SJCRH30 (cell line): ENCODE results near the gene P4HB. TPM values are rescaled to one million over a fixed set of nuclear protein-coding genes. Genes with fewer than 3 reads are reported as not detected.

Experiments
- DNase-seq, 2 experiments: peaks; one replicate each; pipeline ENCODE4 v3.0.0-alpha.2; 2015 to 2020
- H3K27ac ChIP-seq: fragments of 250-450 bp; sonication (Bioruptor Pico); 2 replicates; pipeline ENCODE4 v1.5.1; 2020; ENCODE audit warnings: mild to moderate bottlenecking, moderate library complexity
- H3K27me3 ChIP-seq: fragments of 250-450 bp; sonication (Bioruptor Pico); 2 replicates; pipeline ENCODE4 v1.5.1; 2020; ENCODE audit warnings: mild to moderate bottlenecking, moderate library complexity
- H3K36me3 ChIP-seq: fragments of 250-450 bp; sonication (Bioruptor Pico); 2 replicates; pipeline ENCODE4 v1.5.1; 2020; ENCODE audit warnings: mild to moderate bottlenecking, moderate library complexity
- H3K4me1 ChIP-seq: fragments of 250-450 bp; sonication (Bioruptor Pico); 2 replicates; pipeline ENCODE4 v1.5.1; 2020; ENCODE audit warnings: mild to moderate bottlenecking, moderate library complexity
- H3K4me3 ChIP-seq: fragments of 250-450 bp; sonication (Bioruptor Pico); 2 replicates; pipeline ENCODE4 v1.5.1; 2020; ENCODE audit warnings: mild to moderate bottlenecking, moderate library complexity
- H3K9me3 ChIP-seq: fragments of 250-450 bp; sonication (Bioruptor Pico); replicated peaks from 2 replicates; pipeline ENCODE4 v1.5.1; 2020; ENCODE audit warnings: mild to moderate bottlenecking, moderate library complexity
- total RNA-seq: library from RNA; depleted of rRNA; stranded (reverse); fragments of >200 nt; shearing (Covaris generic); gene quantifications from 2 replicates; pipeline ENCODE4 v1.2.3, GENCODE V29; 2014

Gene P4HB
- total RNA-seq, 1 experiment from 2014 or later: 620 TPM

- peaks cover 6% of the 10 kb centered on the region; the same call in 1 of the 2 replicates for H3K4me1 ChIP-seq
- no peak for DNase-seq
- H3K36me3 ChIP-seq: no peaks in the 10 kb centered on the region
- no peak overlapping the region for H3K27ac ChIP-seq
- H3K9me3 ChIP-seq: no peaks in the 10 kb centered on the region; the same call in 1 of the 2 replicates
- H3K4me3 ChIP-seq: no peak overlapping the region
- peaks cover 82% of the 10 kb centered on the region for H3K27me3 ChIP-seq
These were observed 50.8 kb downstream of the P4HB start for GRCh38 chr17:81809556-81809998.

- H3K4me1 ChIP-seq: peaks cover 6% of the 10 kb centered on the region; the same call in 1 of the 2 replicates
- H3K4me3 ChIP-seq: no peak overlapping the region
- H3K27me3 ChIP-seq: peaks cover 78% of the 10 kb centered on the region
- no peaks in the 10 kb centered on the region for H3K36me3 ChIP-seq
- H3K9me3 ChIP-seq: no peaks in the 10 kb centered on the region; the same call in 1 of the 2 replicates
- no peak overlapping the region for H3K27ac ChIP-seq
- peak in 1 of 2 experiments; percentile 29 for DNase-seq
These were observed 51.4 kb downstream of the P4HB start for GRCh38 chr17:81808778-81809555.

- Histone ChIP-seq H3K4me1 (peaks cover 6% of the 10 kb centered on the region; the same call in 1 of the 2 replicates), H3K4me3 (no peak overlapping the region), H3K27ac (no peak overlapping the region), H3K9me3 (no peaks in the 10 kb centered on the region; the same call in 1 of the 2 replicates), H3K36me3 (no peaks in the 10 kb centered on the region), H3K27me3 (peaks cover 67% of the 10 kb centered on the region)
- no peak for DNase-seq
These were observed 52.5 kb downstream of the P4HB start for GRCh38 chr17:81807839-81808238.

GRCh38 chr17:81807210-81807719, 53.1 kb downstream of the P4HB start:
- H3K27me3 ChIP-seq: peaks cover 66% of the 10 kb centered on the region

GRCh38 chr17:81806461-81807209, 53.7 kb downstream of the P4HB start:
- Histone ChIP-seq H3K4me3 (no peak overlapping the region), H3K27me3 (peaks cover 66% of the 10 kb centered on the region), H3K4me1 (peaks cover 6% of the 10 kb centered on the region; the same call in 1 of the 2 replicates), H3K27ac (no peak overlapping the region), H3K36me3 (no peaks in the 10 kb centered on the region), H3K9me3 (peaks cover 6% of the 10 kb centered on the region; the same call in 1 of the 2 replicates)
- peak in 1 of 2 experiments; percentile 32 for DNase-seq

More at GRCh38 chr17:81807210-81807719, 53.1 kb downstream of the P4HB start:
- peaks cover 6% of the 10 kb centered on the region; the same call in 1 of the 2 replicates for H3K4me1 ChIP-seq
- no peak overlapping the region for H3K27ac ChIP-seq
- peaks cover 2% of the 10 kb centered on the region; the same call in 1 of the 2 replicates for H3K9me3 ChIP-seq
- DNase-seq: no peak
- no peak overlapping the region for H3K4me3 ChIP-seq
- H3K36me3 ChIP-seq: no peaks in the 10 kb centered on the region

- H3K4me3 ChIP-seq: no peak overlapping the region
- DNase-seq: no peak
- peaks cover 59% of the 10 kb centered on the region for H3K27me3 ChIP-seq
- H3K36me3 ChIP-seq: no peaks in the 10 kb centered on the region
- H3K9me3 ChIP-seq: peaks cover 6% of the 10 kb centered on the region; the same call in 1 of the 2 replicates
- peaks cover 6% of the 10 kb centered on the region; the same call in 1 of the 2 replicates for H3K4me1 ChIP-seq
- H3K27ac ChIP-seq: no peak overlapping the region
These were observed 54.5 kb downstream of the P4HB start for GRCh38 chr17:81805707-81806460.

GRCh38 chr17:81804559-81805399, 55.6 kb downstream of the P4HB start:
- Histone ChIP-seq H3K36me3 (no peaks in the 10 kb centered on the region), H3K27me3 (peaks cover 51% of the 10 kb centered on the region), H3K27ac (no peak overlapping the region), H3K9me3 (peaks cover 10% of the 10 kb centered on the region), H3K4me1 (peaks cover 6% of the 10 kb centered on the region; the same call in 1 of the 2 replicates), H3K4me3 (no peak overlapping the region)
- DNase-seq: no peak

GRCh38 chr17:81803728-81804558, 56.4 kb downstream of the P4HB start, which contains the start of gene GCGR:
TSS of gene GCGR (plus strand) at chr17:81804150. CDS start at chr17:81809019, 4,869 bp downstream.
- H3K36me3 ChIP-seq: no peaks in the 10 kb centered on the region
- H3K4me3 ChIP-seq: no peak within 1 kb of the TSS
- peaks cover 6% of the 10 kb centered on the region; the same call in 1 of the 2 replicates for H3K4me1 ChIP-seq
- no peak for DNase-seq
- no peak within 1 kb of the TSS for H3K27ac ChIP-seq
- H3K9me3 ChIP-seq: peaks cover 15% of the 10 kb centered on the region
- peaks cover 49% of the 10 kb centered on the region for H3K27me3 ChIP-seq

GRCh38 chr17:81802856-81803643, 57.3 kb downstream of the P4HB start:
- Histone ChIP-seq H3K9me3 (peaks cover 15% of the 10 kb centered on the region), H3K4me1 (peaks cover 6% of the 10 kb centered on the region; the same call in 1 of the 2 replicates), H3K4me3 (no peak overlapping the region), H3K27ac (no peak overlapping the region), H3K36me3 (no peaks in the 10 kb centered on the region), H3K27me3 (peaks cover 40% of the 10 kb centered on the region)
- no peak for DNase-seq

GRCh38 chr17:81802048-81802758, 58.1 kb downstream of the P4HB start:
- no peaks in the 10 kb centered on the region for H3K36me3 ChIP-seq
- peaks cover 32% of the 10 kb centered on the region for H3K27me3 ChIP-seq
- no peak for DNase-seq
- peaks cover 5% of the 10 kb centered on the region; the same call in 1 of the 2 replicates for H3K4me1 ChIP-seq
- no peak overlapping the region for H3K4me3 ChIP-seq
- H3K9me3 ChIP-seq: peaks cover 15% of the 10 kb centered on the region
- H3K27ac ChIP-seq: no peak overlapping the region

- peaks cover 23% of the 10 kb centered on the region for H3K27me3 ChIP-seq
- H3K4me1 ChIP-seq: no peaks in the 10 kb centered on the region
- no peak overlapping the region for H3K4me3 ChIP-seq
- H3K9me3 ChIP-seq: peaks cover 15% of the 10 kb centered on the region
- DNase-seq: no peak
- H3K27ac ChIP-seq: no peak overlapping the region
- H3K36me3 ChIP-seq: no peaks in the 10 kb centered on the region
These were observed 59.0 kb downstream of the P4HB start for GRCh38 chr17:81801327-81801726.
